ENCODE measurements around the gene DOCK4.

DNA sequence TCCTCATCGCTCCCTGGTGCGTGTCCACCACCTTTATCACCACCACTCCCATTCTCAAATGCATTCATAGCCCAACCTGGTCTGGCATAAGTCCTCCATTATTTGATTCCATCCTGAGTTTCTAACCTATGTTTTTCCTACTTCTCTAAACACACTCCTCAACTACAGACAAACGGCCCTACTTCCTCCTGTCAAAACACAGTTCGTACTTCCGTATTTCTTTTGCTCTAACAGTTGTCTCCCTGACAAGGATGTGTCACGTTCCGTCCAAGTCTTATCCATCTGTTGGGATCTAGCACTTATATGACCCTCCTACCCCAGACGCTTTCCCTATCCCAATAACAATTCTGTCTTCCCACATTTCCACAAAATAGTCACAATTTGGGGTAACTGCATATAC lies 46.8 kb downstream of the DOCK4 start:
- TF ChIP-seq, protein P1, sequence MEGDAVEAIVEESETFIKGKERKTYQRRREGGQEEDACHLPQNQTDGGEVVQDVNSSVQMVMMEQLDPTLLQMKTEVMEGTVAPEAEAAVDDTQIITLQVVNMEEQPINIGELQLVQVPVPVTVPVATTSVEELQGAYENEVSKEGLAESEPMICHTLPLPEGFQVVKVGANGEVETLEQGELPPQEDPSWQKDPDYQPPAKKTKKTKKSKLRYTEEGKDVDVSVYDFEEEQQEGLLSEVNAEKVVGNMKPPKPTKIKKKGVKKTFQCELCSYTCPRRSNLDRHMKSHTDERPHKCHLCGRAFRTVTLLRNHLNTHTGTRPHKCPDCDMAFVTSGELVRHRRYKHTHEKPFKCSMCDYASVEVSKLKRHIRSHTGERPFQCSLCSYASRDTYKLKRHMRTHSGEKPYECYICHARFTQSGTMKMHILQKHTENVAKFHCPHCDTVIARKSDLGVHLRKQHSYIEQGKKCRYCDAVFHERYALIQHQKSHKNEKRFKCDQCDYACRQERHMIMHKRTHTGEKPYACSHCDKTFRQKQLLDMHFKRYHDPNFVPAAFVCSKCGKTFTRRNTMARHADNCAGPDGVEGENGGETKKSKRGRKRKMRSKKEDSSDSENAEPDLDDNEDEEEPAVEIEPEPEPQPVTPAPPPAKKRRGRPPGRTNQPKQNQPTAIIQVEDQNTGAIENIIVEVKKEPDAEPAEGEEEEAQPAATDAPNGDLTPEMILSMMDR (conservative IDR thresholded peaks at IDR 0.05 in 1 of 2, IDR thresholded peaks at IDR 0.05 in 1 of 2; ENCODE audit: extremely low read depth in 1 of 2, insufficient read depth in 1 of 2, low read depth in 1 of 2, low read length in 2 of 2), result no peak
- TF ChIP-seq EZH2 (IDR thresholded peaks at IDR 0.05; ENCODE audit: borderline replicate concordance, low read length), result no peak

Measured in mammary epithelial cell (primary cell).